Transverse colon (tissue), 4 donors: ENCODE measurements around the gene HADH. TPM values are rescaled to one million over a fixed set of nuclear protein-coding genes. Genes with fewer than 3 reads are reported as not detected.

Source experiments
- DNase-seq: peaks from one replicate; pipeline ENCODE4 v3.0.0-alpha.2; 2019
- H3K27ac ChIP-seq, 4 donors: fragments of 200-600 bp; sonication (generic); 2 replicates each; pipeline ENCODE4 v1.5.1; 2016 to 2018; ENCODE audit warnings: inconsistent platforms in 4 of 4
- H3K27me3 ChIP-seq: fragments of 200-600 bp; sonication (generic); 2 replicates; pipeline ENCODE4 v1.5.1; 2017; ENCODE audit warnings: inconsistent platforms
- H3K36me3 ChIP-seq, 4 donors: fragments of 200-600 bp; sonication (generic); 2 replicates each; pipeline ENCODE4 v1.5.1; 2017 to 2019; ENCODE audit warnings: inconsistent platforms in 4 of 4
- H3K4me1 ChIP-seq, 4 donors: fragments of 200-600 bp; sonication (generic); 2 replicates each; pipeline ENCODE4 v1.5.1; 2017 to 2020; ENCODE audit warnings: inconsistent platforms in 4 of 4
- H3K4me3 ChIP-seq, 4 donors: fragments of 200-600 bp; sonication (generic); 1 replicate in 1 of 4; 2 replicates in 3 of 4; pipeline versions ENCODE4 v1.5.1 to v1.6.1; 2017 to 2019; ENCODE audit warnings: inconsistent platforms in 4 of 4
- H3K9me3 ChIP-seq, 2 donors: fragments of 200-600 bp; sonication (generic); 2 replicates each; pipeline ENCODE4 v1.5.1; 2017 to 2019; ENCODE audit warnings: inconsistent platforms in 2 of 2
- CTCF ChIP-seq, 5 experiments: fragments of 200-600 bp in 3 of 5; fragments of 450-650 bp in 2 of 5; sonication (generic) in 3 of 5; IDR thresholded peaks; 1 replicate in 2 of 5; 2 replicates in 3 of 5; pipeline ENCODE4 v1.5.1; 2016 to 2017; ENCODE audit warnings: antibody characterized with exemption in 5 of 5, inconsistent platforms in 3 of 5, mild to moderate bottlenecking in 2 of 5, moderate library complexity in 1 of 5
- EP300 ChIP-seq: sonication (generic); formaldehyde crosslinking; IDR thresholded peaks from one replicate; pipeline ENCODE4 v1.6.1; 2017; ENCODE audit warnings: antibody characterized with exemption, low read depth
- POLR2A ChIP-seq: fragments of 450-650 bp; IDR thresholded peaks from one replicate; pipeline ENCODE4 v1.6.1; 2016; ENCODE audit warnings: antibody characterized with exemption, mild to moderate bottlenecking, moderate library complexity
- POLR2AphosphoS5 ChIP-seq, 3 donors: sonication (generic); formaldehyde crosslinking; IDR thresholded peaks; one replicate each; pipeline ENCODE4 v1.6.1; 2016; ENCODE audit warnings: antibody characterized with exemption in 3 of 3
- WGBS, 2 donors: methylation state at CpG; one replicate each; pipeline ENCODE4 v1.1.5; 2018; ENCODE audit warnings: low coverage in 1 of 2; 5-methylcytosine and 5-hydroxymethylcytosine counted together
- in situ Hi-C, 4 donors: fragments of 200-750 bp; cut with MboI; loops; one replicate each; pipeline versions ENCODE4 v1.15.0 to v1.15.1; 2017; ENCODE audit warnings: low sequenced_read_pairs in 3 of 4, low pct_ligation_motif_present in 1 of 4, low pct_unique_long_range_greater_than_20kb in 1 of 4
- intact Hi-C: fragments of 100-400 bp; cut with DNase I; formaldehyde crosslinking; loops from one replicate; pipeline ENCODE4 v1.15.1; 2023; ENCODE audit warnings: low total_unique reads
- total RNA-seq, 4 donors: library from RNA; depleted of rRNA; stranded (reverse); fragments of >200 nt; gene quantifications; one replicate each; pipeline ENCODE4 v1.1.0, GENCODE V29; 2016

HADH gene
- total RNA-seq, 4 donors from 2014 or later = 47.5 to 135 (median 117) TPM

- Histone ChIP-seq H3K9me3 (no peaks in the 10 kb centered on the region), H3K27me3 (no peaks in the 10 kb centered on the region), H3K4me3 (no peak overlapping the region), H3K4me1 (no peaks in the 10 kb centered on the region), H3K36me3 (peaks cover 0 to 51% (median 15%) of the 10 kb centered on the region in 4 donors), H3K27ac (no peak overlapping the region)
- intact Hi-C loops (no loop called here), in situ Hi-C loops (loop anchor here in 1 of 4 donors (25.0 kb wide), 1 partner anchor 533 kb away; no protein-coding TSS in a partner anchor)
- no peak for DNase-seq
- TF ChIP-seq POLR2A (no peak), POLR2AphosphoS5 (IDR thresholded peaks at IDR 0.05) (no peak), CTCF (IDR thresholded peaks at IDR 0.05) (no peak), EP300 (no peak)
- WGBS, 2 donors = 93% methylated on average over 3 to 5 of the region's 5 CpGs
These were observed 40.0 kb downstream of the HADH start for GRCh38 chr4:108029731-108030130.

GRCh38 chr4:108030332-108030731 is 40.6 kb downstream of the HADH start:
- no peaks in the 10 kb centered on the region for H3K9me3 ChIP-seq
- no peak overlapping the region for H3K27ac ChIP-seq
- intact Hi-C loops (no loop called here), in situ Hi-C loops (loop anchor here in 1 of 4 donors (25.0 kb wide), 1 partner anchor 532 kb away; no protein-coding TSS in a partner anchor)
- TF ChIP-seq EP300 (no peak), CTCF (IDR thresholded peaks at IDR 0.05) (peak in 4 of 5 experiments; percentile 7 to 32 (median 26))
- no peaks in the 10 kb centered on the region for H3K27me3 ChIP-seq
- H3K36me3 ChIP-seq = peaks cover 0 to 54% (median 15%) of the 10 kb centered on the region in 4 donors
- DNase-seq = peak; percentile 28
- WGBS, 2 donors = 71 to 73% methylated on average over 1 to 2 of the region's 2 CpGs
- H3K4me1 ChIP-seq = no peaks in the 10 kb centered on the region
- H3K4me3 ChIP-seq = no peak overlapping the region

- TF ChIP-seq POLR2A (no peak), POLR2AphosphoS5 (IDR thresholded peaks at IDR 0.05) (no peak), CTCF (IDR thresholded peaks at IDR 0.05) (no peak), EP300 (no peak)
- Histone ChIP-seq H3K27ac (no peak overlapping the region), H3K9me3 (no peaks in the 10 kb centered on the region), H3K36me3 (peaks cover 0 to 49% (median 15%) of the 10 kb centered on the region in 4 donors), H3K27me3 (no peaks in the 10 kb centered on the region), H3K4me3 (no peak overlapping the region), H3K4me1 (no peaks in the 10 kb centered on the region)
- DNase-seq = no peak
- intact Hi-C loops = no loop called here
- in situ Hi-C loops = loop anchor here in 1 of 4 donors (25.0 kb wide), 1 partner anchor 531 kb away; no protein-coding TSS in a partner anchor
- 90 to 95% methylated on average over 3 to 4 of the region's 4 CpGs for WGBS, 2 donors
These were observed 41.9 kb downstream of the HADH start for GRCh38 chr4:108031427-108032083.

GRCh38 chr4:108033348-108033747 is 43.7 kb downstream of the HADH start:
- DNase-seq = no peak
- TF ChIP-seq POLR2A (no peak), EP300 (no peak), CTCF (IDR thresholded peaks at IDR 0.05) (no peak), POLR2AphosphoS5 (IDR thresholded peaks at IDR 0.05) (no peak)
- peaks cover 0 to 42% (median 8%) of the 10 kb centered on the region in 4 donors for H3K36me3 ChIP-seq
- no peak overlapping the region for H3K4me3 ChIP-seq
- no peaks in the 10 kb centered on the region for H3K9me3 ChIP-seq
- in situ Hi-C loops = loop anchor here in 1 of 4 donors (25.0 kb wide), 1 partner anchor 529 kb away; no protein-coding TSS in a partner anchor
- no peaks in the 10 kb centered on the region for H3K4me1 ChIP-seq
- no peak overlapping the region for H3K27ac ChIP-seq
- no peaks in the 10 kb centered on the region for H3K27me3 ChIP-seq
- intact Hi-C loops = no loop called here
